ENCODE data around the gene MBNL1.

DNA sequence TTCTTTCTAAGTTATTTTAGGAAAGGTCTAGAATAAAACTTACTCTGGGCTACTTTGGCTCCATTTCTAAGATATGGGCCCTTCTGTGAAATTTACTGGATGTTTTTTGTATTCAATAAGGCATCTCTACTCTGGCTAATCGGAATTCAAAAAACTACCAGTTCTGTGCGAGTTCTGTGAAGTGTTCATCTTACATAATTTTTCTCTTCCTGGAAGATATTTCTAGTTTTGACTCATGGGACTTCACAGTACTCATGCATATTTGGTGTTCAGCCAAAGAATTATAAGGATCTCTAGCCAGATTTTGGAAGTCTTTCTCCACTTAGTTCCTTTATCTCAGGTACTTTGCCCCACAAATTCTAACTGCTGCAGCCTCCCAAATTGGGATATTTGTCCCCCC, 46.4 kb upstream of the MBNL1 start:
- TF ChIP-seq POLR2AphosphoS5 (IDR thresholded peaks at IDR 0.05; ENCODE audit: insufficient read depth in 1 of 2, low read depth in 1 of 2) = peak in 1 of 2 donors; percentile 45
- TF ChIP-seq, protein P1, sequence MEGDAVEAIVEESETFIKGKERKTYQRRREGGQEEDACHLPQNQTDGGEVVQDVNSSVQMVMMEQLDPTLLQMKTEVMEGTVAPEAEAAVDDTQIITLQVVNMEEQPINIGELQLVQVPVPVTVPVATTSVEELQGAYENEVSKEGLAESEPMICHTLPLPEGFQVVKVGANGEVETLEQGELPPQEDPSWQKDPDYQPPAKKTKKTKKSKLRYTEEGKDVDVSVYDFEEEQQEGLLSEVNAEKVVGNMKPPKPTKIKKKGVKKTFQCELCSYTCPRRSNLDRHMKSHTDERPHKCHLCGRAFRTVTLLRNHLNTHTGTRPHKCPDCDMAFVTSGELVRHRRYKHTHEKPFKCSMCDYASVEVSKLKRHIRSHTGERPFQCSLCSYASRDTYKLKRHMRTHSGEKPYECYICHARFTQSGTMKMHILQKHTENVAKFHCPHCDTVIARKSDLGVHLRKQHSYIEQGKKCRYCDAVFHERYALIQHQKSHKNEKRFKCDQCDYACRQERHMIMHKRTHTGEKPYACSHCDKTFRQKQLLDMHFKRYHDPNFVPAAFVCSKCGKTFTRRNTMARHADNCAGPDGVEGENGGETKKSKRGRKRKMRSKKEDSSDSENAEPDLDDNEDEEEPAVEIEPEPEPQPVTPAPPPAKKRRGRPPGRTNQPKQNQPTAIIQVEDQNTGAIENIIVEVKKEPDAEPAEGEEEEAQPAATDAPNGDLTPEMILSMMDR (IDR thresholded peaks at IDR 0.05) = no peak

Data from vagina (tissue), 2 donors.